SU-DHL-6 (cell line): ENCODE data around the gene FERMT3.

Experiments
- CTCF ChIP-seq: fragments of 200-600 bp; sonication (generic); IDR thresholded peaks from one replicate; pipeline ENCODE4 v1.5.1; 2017; ENCODE audit warnings: antibody characterized with exemption, mild to moderate bottlenecking, low read length, moderate library complexity; ENCODE audit not compliant: insufficient read depth, poor library complexity, severe bottlenecking
- EZH2phosphoT487 ChIP-seq: fragments of 200-600 bp; sonication (generic), shearing (Covaris generic); conservative IDR thresholded peaks from 2 replicates; pipeline ENCODE4 v1.6.1; 2018; ENCODE audit warnings: mild to moderate bottlenecking, antibody characterized with exemption, low read length, moderate library complexity, mixed read lengths

- TF ChIP-seq CTCF (no peak), EZH2phosphoT487 (no peak)
Observed at GRCh38 chr11:64224891-64225607, 18.5 kb downstream of the FERMT3 start.
